HG02943 (cell line): ENCODE measurements around the gene TMCC1.
"Not testable (repeated sequence)": the region's sequence is repeated elsewhere in the genome, so short reads cannot be mapped to it uniquely, and the experiment has no call there.

Source experiments
- ATAC-seq: cut with Tn5 transposase; IDR thresholded peaks from one replicate; pipeline ENCODE4 v1.9.1; 2021; ENCODE audit warnings: mild to moderate bottlenecking, low read depth, moderate library complexity; ENCODE audit not compliant: unreplicated experiment

The TMCC1 gene

DNA sequence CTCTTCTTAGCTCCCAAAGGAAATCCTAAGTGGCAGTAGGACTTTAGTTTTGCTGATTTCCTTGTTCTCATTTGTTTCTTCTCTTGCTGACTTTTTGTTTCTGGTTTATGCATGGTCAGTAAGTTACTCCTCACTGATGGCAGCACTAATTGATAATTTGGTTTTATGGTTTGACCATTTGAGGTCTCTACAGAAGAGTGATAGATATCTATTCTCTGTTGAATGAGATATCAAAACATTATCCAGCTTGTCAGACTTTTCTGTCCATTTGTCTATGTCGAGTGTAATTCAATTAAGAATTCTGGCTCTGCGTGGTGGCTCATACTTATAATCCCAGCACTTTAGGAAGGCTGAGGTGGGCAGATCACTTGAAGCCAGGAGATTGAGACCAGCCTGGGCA lies 202.5 kb downstream of the TMCC1 start:
- no peak for ATAC-seq

DNA sequence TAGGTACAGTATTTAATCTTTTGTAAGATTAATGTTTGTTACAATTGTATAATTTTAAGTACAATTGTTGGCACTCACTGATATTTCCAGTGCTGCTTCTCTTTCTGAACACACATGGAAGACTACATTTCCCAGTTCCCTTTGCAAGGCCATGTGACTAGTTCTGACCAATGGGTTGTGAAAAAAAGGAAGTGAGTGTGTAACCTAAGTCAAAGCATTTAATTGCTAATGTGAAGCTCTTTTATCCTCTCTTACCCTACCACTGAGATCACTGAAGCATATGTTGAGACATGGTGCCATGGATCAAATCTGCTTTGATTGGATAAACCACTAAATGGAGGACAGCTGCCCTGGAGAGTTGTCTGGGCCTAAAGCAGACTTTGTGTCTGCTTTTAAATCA lies 203.1 kb downstream of the TMCC1 start:
- ATAC-seq: no peak

DNA sequence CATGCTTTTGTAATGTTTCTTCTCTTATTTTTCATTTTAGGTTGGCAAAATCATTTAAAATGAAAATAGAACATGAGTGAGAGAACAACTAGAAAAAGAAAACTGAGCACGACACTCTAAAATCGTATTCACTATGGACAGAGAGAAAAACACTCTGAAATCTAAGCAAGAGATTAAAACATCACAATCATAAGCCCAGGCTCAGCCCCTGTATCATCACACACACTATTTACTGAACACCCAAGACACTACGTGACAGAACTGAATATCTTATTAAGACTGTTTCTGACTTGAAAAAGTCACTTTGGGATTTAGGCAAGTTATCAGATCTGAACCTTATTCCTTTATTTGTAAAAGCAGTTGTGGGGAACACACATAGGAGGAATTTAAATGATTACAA lies 204.5 kb downstream of the TMCC1 start:
- no peak for ATAC-seq

DNA sequence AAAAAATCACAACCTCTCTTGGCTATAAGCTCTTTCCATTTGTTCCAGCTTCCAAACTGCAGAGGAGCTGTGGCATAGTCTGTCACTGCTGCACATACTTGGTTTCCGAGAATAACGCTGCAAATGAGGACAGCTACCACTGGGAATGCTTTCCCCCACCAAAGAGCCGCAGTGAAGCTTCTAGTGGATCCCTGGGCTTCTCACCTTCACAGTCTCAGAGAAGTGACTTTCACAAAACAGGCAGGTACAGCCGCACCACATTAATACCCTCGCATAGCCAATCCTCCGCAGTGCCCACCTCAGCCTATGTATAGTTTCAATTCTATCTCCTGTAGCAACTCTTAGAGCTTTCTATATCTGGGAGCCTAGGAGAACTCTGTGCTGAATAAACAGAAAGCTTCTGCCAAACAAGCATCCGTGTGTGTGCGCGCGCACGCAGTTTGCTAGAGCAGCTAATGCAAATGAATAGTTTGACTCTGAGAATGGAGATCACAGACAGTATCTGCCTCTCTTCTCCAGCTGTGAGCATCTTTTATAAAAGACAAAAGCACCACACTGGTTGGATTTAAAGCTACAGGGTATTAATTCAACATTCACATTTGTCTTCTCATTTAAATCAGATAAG lies 205.1 kb downstream of the TMCC1 start:
- no peak for ATAC-seq

DNA sequence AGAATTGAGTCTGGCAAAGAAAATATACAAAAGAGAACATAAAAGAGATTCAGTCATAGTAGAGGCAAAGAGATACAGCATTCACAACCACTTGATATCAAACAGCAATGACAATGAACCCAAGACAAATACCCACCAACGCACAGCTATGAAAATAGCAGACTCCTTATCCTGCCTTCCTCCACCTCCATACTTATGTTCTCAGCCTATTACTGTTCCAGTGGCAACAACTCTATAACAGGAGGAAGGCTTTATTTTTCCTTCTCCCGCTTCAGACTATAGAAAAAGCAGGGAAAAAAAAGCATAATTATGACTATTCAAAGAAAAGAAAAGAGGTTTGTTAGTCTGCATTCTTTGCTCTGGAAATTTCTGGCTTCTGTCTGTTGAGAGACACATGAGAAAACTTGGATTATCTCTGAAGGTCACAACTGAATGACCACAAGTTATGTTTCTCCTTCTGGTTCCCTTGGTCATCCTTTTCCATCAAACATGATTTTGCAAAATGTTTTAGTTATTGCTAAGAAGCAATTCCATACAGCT lies 205.9 kb downstream of the TMCC1 start:
- ATAC-seq: no peak

DNA sequence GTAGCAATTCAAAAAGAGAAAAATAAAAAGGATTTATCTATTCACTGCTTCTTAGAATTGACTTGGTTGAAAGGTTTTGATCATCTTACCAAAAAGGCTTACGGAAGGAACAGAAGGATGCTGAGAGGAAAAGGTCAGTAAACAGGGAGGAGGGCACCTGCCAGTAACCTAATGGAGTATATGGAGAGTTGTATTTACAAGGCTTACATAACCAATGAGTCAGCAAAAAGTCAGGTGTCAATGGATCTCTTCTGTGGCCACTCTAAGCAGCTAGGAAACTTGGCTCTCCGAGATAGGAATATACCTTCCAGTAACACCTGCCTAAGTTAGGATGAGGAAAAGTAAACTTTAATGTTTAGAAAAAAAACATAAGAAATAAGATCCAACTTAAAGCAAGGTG lies 206.6 kb downstream of the TMCC1 start:
- ATAC-seq: no peak

DNA sequence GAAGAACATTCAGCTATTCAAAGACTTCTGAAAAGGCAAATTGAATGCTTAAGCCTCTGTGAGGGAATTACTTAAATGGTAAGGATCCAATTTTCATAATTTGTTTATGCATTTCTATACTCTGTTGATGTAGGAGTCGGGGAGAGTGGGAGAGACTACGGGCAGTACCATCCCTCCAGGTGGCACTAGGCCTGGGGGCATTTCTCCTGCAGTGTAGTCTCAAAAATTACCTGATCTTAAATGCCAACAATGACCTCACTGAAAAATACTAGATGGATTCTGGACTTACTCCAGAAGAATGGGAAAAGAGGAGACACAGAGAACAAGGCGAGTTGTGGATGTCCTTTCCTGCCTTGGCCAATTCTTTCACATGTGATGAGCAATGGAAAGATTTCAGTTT lies 209.2 kb downstream of the TMCC1 start:
- ATAC-seq: no peak

DNA sequence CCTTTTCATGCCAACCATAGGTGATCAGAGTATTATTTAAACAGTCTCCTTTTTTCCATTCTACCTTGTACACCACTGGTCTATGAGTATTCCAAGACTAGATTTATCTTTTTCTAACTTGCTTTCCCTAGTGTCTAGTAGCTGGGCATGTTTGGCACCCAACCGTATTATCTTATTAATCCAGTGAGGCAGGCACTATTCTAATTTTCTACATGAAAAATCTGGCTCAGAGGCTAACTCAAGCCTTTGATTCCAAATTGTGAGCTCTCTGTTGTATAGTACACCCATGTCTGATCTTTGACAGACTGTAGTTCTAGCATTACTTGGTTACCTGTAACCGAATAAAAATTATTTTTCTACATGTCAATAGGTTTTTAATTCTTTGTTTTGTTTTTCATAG lies 210.3 kb downstream of the TMCC1 start:
- no peak for ATAC-seq

DNA sequence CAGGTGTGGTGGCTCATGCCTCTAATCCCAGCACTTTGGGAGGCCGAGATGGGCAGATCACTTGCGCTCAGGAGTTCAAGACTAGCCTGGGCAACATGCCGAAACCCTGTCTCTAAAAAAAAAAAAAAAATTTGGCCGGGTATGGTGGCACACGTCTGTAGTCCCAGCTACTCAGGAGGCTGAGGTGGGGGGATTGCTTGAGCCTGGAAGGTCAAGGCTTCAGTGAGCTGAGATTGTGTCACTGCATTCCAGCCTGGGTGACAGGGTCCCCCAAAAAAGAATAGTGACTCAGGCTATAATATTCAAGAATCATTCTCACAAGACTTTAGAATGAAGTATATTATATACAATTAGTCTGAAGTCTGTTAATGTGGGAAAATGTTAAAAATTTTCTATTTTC lies 216.5 kb downstream of the TMCC1 start:
- no peak for ATAC-seq

DNA sequence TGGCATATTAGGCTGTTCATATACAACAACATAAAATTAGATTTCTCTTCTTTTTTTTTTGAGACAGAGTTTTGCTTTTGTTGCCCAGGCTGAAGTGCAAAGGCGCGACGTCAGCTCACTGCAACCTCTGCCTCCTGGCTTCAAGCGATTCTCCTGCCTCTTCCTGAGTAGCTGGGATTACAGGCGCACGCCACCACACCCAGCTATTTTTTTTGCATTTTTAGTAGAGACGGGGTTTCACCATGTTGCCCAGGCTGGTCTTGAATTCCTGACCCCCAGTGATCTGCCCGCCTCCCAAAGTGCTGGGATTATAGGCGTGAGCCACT lies 218.8 kb downstream of the TMCC1 start:
- not testable (repeated sequence) for ATAC-seq

DNA sequence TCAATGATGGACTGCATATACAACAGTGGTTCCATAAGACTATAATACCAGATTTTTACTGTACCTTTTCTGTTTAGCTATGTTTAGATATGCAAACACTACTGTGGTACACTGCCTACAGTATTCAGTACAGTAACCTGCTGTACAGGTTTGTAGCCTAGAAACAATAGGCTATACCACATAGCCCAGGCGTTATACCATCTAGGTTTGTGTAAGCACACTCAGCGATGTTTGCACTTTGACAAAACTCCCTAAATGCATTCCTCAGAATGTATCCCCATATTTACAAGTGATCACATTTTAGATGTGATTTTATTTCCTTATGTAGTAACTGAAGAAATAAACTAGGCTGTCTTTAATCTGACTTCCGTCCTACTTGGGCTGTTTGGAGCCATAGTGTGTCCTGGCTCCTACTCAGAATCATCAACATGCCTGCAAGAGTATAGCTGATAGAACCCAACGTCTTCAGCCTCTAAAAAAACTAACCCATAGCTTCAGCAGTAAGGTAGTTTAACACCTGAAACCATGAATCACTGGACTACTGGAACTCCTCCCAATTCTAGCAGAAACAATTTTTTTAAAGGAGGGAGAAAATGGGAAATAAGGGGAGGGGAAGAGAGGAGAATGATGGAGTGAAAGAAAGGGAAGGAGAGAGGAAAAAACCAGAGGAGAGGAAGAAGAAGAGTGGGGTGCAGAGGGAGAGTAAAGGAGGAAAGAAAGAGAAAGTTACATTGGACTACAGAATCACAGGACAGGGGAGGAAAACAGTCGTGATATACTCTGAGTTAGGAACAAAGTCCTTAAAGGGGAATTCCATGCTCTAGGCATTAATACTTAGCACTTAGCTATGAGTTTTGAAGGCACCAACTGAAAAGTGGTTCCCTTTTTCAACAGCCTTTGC lies 219.4 kb downstream of the TMCC1 start:
- ATAC-seq: no peak

DNA sequence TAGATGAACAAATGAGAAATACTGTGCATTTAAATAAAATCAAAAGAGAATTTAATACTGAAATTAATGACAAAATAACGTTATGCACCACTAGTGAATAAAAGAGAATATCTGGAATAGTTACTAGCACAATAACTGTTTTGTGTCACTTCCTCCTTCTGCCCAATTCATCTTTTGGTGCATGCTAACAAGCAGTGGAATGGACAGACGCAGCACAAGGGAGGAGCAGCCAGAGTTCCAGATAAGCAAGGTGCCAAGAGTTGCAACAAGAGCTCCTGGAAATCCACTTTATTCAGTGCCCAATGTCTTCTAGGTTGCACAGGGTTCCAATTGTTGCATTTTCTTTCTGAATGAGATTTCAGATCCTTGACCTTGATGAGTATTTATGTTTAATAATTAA lies 220.5 kb downstream of the TMCC1 start:
- ATAC-seq: no peak

DNA sequence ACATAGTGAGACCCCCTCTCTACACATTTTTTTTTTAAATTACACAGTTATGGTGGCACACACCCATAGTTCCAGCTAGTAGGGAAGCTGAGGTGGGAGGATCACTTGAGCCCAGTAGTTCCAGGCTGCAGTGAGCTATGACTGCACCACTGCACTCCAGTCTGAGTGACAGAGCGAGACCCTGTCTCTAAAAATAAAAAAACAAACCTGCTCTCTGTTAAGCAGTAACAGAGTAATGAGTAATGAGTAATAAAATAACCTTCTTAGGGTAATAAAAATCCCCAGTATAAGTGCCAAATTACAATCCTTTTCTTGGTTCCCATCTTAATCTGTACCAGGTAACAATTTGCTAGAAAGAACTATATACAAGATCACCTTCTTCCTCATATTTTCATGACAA lies 221.1 kb downstream of the TMCC1 start:
- ATAC-seq: no peak

DNA sequence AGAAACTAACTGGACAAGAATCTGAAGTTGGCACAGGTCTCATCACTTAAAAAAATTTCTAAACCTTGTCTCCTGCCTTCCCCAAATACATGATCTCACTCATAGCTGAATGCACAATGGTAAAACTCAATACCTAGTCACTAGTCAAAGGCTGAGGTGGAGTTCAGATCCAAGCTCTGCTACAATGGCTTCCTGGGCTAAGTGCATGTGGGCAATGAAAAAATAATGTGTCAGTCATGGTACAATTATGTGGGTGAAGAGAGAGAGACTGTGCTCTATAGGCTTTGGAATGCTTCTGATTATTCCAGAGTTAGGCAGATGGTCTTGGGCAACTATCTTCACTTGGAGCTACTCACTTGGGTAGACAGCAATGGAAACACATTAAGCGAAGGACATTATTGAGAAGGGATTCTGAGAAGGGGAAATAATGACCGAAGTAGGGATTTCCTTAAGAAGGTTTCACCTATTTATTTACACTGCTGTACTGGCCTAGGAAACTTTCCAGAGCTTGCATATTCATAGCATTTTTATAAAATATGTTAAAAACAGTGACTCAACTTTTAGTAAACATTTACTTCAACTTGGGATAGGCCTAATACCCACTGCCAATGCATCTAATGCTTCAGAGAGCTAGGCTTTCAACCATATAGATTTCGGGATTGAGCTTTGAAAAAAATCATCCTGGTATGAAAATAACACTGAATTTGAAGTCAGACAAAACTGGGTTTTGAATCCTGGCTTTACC lies 228.3 kb downstream of the TMCC1 start:
- no peak for ATAC-seq

DNA sequence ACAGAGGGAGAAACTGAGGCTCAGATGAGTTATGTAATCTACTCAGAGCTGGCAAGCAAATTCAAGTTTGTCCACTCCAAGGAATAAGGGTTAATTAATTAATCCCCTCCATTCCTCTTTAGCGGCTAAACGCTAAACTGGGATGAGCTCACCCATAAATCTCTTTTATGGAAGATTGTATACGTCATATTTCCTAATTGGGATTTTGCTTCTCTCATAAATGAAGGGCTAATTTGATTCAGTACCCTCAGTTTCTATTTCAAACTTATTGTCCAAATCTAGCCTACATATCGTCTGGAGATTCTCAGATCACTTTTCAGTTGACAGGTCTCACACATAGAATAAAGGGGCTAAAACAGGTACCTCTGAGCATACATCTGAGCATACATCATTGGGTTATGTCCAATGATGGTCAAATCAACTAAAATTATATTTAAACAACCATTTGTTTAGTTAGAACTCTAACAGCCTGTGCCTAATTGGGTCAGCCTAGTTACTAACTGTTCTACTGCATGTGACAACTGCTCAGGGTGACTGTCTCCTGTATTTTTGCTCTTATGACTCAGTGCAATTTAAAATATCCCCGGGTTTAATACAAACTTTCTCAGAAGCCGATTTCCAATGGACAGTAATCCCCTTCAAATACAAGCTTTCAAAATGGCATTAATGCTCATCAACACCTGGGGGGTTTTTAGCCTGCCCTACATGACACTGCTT lies 229.4 kb downstream of the TMCC1 start:
- ATAC-seq: no peak

DNA sequence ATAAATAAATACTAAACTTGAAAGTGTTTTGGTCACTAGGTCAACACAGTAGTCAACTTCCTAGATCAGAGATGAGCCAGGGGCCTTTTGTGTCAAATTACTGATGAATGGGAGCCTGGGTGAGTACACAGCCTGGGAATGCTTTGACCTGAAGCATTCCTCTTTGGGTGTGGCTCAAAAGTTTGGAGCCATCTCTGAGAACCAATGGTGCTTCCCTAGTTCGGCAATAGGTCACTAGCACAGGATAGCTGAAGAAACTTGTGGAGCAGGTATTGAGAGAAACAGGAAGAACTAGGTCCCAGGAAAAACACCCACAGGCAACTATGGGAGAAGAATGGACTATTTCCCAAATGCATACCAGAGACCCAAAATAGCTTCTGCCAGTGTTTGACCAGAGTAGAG lies 230.5 kb downstream of the TMCC1 start:
- ATAC-seq: no peak

DNA sequence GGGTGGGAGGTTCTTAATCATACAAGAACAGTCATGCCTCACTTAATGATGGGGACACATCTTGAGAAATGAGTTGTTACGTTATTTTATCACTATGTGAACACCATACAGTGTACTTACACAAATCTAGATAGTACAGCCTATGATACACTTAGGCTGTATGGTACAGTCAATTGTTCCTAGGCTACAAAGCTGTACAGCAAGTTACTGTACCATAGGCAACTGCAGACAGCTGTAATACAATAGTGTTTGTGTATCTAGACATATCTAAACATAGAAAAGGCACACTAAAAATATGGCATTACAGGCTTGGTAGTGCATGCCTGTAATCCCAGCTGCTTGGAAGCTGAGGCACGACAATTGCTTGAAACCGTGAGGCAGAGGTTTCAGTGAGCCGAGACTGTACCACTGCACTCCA lies 231.3 kb downstream of the TMCC1 start:
- ATAC-seq: no peak

DNA sequence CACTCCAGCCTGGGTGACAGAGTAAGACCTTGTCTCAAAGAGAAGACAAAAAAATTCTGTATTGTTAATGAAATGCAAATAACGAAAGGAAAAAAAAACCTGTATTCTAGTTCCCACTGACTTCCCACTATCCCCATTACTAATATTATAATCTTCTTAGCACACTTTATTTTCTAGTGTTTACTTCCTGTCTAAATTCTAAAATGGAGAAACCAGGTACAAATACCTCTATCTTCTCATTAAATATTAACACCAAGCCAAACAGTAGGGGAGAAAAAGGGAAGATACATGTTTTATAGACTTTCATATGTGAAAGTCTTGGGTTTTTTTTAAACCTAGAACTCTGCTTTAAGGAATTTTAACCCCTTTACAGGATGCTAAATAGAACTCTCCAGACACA lies 231.7 kb downstream of the TMCC1 start:
- ATAC-seq: no peak

DNA sequence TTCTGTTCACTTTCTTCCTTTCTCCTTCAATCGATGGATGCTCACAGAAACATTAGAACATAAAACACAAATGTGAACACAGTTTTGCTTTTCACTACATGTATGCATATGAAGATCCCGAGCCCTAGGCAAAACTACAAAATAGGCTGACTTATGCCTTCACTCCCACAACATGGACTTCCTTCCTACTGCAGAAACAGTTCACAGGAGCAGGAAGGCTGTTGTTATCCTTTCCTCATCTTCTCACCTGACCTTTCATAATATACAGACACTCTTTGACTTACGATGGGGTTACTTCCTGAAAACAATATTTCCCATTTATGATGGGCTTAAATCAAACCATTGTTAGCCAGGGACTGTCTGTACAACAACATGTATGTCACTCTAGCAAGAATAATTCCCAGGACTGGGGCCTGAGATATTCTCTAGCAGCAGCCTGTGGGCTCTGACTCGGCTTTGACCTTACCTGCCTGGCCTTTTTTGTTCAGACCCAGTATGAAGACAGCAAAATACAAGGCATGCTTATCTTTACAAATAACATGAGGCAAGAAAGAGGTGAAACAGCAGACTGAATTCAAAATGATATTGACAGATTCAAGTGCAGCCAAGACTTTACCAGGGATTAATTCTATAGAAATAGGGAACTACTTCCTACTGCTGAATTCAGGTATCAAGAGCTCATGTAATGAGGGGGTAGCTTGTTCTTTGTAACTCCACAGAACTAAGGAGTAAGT lies 235.2 kb downstream of the TMCC1 start:
- ATAC-seq: no peak
